Measurements from ENCODE around the gene C1orf146. TPM values are rescaled to one million over a fixed set of nuclear protein-coding genes. Genes with fewer than 3 reads are reported as not detected.

Gene C1orf146
- total RNA-seq, 1 donor from 2014 or later, result not detected

DNA sequence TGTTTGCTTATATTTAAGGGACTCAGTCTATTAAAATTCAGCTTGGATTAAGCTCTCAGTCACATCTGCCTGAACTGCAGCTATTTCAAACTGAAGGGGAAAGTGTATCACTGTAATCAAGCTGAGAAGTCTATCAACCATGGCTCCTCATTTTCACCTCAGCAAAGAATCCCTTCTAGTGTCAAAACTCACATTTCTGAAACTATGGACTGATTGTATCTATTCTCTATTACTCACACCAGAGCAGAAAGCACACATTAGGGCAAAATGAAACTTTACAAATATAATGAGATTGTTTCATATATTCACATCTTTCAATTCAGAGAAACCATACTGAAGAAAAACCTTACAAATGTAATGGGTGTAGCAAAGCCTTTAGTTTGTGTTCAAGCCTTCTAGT, 14.6 kb upstream of the C1orf146 start:
- no peaks in the 10 kb centered on the region for H3K27me3 Mint-ChIP-seq
- H3K9me3 Mint-ChIP-seq (ENCODE audit: low read depth), result peaks cover 4% of the 10 kb centered on the region
- TF ChIP-seq, protein P1, sequence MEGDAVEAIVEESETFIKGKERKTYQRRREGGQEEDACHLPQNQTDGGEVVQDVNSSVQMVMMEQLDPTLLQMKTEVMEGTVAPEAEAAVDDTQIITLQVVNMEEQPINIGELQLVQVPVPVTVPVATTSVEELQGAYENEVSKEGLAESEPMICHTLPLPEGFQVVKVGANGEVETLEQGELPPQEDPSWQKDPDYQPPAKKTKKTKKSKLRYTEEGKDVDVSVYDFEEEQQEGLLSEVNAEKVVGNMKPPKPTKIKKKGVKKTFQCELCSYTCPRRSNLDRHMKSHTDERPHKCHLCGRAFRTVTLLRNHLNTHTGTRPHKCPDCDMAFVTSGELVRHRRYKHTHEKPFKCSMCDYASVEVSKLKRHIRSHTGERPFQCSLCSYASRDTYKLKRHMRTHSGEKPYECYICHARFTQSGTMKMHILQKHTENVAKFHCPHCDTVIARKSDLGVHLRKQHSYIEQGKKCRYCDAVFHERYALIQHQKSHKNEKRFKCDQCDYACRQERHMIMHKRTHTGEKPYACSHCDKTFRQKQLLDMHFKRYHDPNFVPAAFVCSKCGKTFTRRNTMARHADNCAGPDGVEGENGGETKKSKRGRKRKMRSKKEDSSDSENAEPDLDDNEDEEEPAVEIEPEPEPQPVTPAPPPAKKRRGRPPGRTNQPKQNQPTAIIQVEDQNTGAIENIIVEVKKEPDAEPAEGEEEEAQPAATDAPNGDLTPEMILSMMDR (IDR thresholded peaks at IDR 0.05; ENCODE audit: unreplicated experiment), result no peak
- no peak overlapping the region for H3K4me3 Mint-ChIP-seq (ENCODE audit: low read depth)
- H3K36me3 Mint-ChIP-seq (ENCODE audit: insufficient read depth), result no peaks in the 10 kb centered on the region
- H3K27ac Mint-ChIP-seq, result no peak overlapping the region
- H3K4me1 Mint-ChIP-seq (ENCODE audit: low read depth), result no peaks in the 10 kb centered on the region
- DNase-seq (ENCODE audit: low spot score, unreplicated experiment), result no peak

DNA sequence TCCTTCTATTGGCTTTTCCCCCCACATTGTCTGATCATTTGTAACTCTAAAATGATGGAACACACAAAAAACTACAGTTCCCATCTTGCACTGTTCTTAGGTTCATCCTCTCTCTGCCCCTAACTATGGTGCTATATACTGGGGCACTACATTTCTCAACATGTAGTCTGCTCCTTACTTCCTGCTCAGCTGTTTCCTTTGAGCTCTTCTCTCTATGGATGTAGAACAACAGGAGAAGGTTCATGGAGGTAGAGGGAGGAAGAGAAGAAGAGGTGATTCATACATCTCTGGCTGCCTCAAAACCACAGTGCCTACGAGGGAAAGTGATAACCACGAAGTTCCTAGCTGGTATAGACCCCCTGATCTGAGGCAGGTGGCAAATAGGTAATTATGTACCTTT, 7.0 kb upstream of the C1orf146 start:
- Mint-ChIP-seq H3K36me3 (ENCODE audit: insufficient read depth) (no peaks in the 10 kb centered on the region), H3K27me3 (no peaks in the 10 kb centered on the region), H3K4me1 (ENCODE audit: low read depth) (no peaks in the 10 kb centered on the region), H3K9me3 (ENCODE audit: low read depth) (peaks cover 4% of the 10 kb centered on the region), H3K4me3 (ENCODE audit: low read depth) (no peak overlapping the region), H3K27ac (no peak overlapping the region)
- TF ChIP-seq, protein P1 (IDR thresholded peaks at IDR 0.05; ENCODE audit: unreplicated experiment), result no peak
- DNase-seq (ENCODE audit: low spot score, unreplicated experiment), result no peak

DNA sequence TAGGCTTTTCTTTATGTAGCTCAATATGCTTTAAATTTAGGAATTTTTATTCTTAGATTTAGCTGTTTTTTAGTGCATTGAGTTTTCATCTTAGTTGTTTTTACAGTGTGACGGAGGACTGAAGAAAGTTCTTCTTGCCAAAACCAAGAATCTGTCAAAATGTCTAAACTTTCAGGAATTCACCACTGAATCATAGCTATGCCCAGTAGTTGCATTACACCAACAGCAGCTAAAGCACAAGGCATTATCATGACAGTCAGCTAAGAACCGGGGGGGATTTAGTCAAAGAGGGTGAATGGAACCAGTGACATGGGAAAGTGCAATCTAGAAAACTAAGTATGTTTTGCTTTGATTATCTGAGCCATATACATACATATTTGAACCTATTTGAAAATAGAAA, 6.5 kb upstream of the C1orf146 start:
- no peak overlapping the region for H3K4me3 Mint-ChIP-seq (ENCODE audit: low read depth)
- no peak for DNase-seq (ENCODE audit: low spot score, unreplicated experiment)
- no peaks in the 10 kb centered on the region for H3K4me1 Mint-ChIP-seq (ENCODE audit: low read depth)
- H3K9me3 Mint-ChIP-seq (ENCODE audit: low read depth), result peaks cover under 1% of the 10 kb centered on the region
- no peaks in the 10 kb centered on the region for H3K27me3 Mint-ChIP-seq
- H3K27ac Mint-ChIP-seq, result no peak overlapping the region
- TF ChIP-seq, protein P1 (IDR thresholded peaks at IDR 0.05; ENCODE audit: unreplicated experiment), result no peak
- no peaks in the 10 kb centered on the region for H3K36me3 Mint-ChIP-seq (ENCODE audit: insufficient read depth)

DNA sequence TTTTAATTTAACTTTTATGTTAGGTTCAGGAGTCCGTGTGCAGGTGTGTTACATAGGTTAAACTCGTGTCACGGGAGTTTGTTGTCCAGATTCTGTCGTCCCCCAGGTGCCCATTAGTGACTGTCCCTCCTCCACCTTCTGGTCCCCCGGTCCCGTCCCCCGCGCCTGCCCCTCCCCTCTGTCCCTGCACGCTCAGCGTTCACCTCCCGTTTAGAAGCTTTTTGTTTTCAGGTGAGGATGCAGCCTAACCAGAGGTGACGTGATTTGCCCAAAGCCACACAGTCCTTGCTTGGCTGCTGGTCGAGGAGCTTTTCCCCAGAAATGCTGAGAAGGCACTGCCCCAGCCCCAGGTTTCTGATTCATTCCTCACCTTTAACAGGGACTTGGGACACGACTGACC, 844 bp downstream of the C1orf146 start:
- no peaks in the 10 kb centered on the region for H3K4me1 Mint-ChIP-seq (ENCODE audit: low read depth)
- H3K9me3 Mint-ChIP-seq (ENCODE audit: low read depth), result no peaks in the 10 kb centered on the region
- no peaks in the 10 kb centered on the region for H3K27me3 Mint-ChIP-seq
- H3K27ac Mint-ChIP-seq, result no peak overlapping the region
- TF ChIP-seq, protein P1 (IDR thresholded peaks at IDR 0.05; ENCODE audit: unreplicated experiment), result no peak
- no peak overlapping the region for H3K4me3 Mint-ChIP-seq (ENCODE audit: low read depth)
- H3K36me3 Mint-ChIP-seq (ENCODE audit: insufficient read depth), result no peaks in the 10 kb centered on the region
- DNase-seq (ENCODE audit: low spot score, unreplicated experiment), result no peak

DNA sequence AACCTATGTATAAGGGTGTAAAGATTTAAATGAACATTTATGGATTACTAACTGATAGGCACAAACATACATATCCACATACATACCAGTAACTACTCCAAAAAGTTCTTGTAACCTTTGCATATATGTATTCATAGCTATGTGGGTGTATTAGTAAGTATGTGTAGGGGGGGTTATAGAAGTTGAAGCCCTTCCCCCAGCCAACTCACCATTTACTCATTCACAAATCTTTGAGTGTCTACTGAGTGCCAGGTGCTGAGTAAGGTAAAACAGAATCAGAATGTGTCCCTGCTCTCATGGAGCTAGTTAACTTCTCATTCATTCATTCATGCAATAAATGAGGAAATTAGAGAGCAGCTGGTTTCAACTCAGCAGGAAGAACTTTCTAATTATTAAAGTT, 1.3 kb downstream of the C1orf146 start:
- H3K4me1 Mint-ChIP-seq (ENCODE audit: low read depth), result no peaks in the 10 kb centered on the region
- no peak overlapping the region for H3K27ac Mint-ChIP-seq
- no peaks in the 10 kb centered on the region for H3K27me3 Mint-ChIP-seq
- DNase-seq (ENCODE audit: low spot score, unreplicated experiment), result no peak
- no peaks in the 10 kb centered on the region for H3K36me3 Mint-ChIP-seq (ENCODE audit: insufficient read depth)
- TF ChIP-seq, protein P1 (IDR thresholded peaks at IDR 0.05; ENCODE audit: unreplicated experiment), result no peak
- H3K9me3 Mint-ChIP-seq (ENCODE audit: low read depth), result no peaks in the 10 kb centered on the region
- H3K4me3 Mint-ChIP-seq (ENCODE audit: low read depth), result no peak overlapping the region
